ENCODE measurements around the gene SMARCAD1.

DNA sequence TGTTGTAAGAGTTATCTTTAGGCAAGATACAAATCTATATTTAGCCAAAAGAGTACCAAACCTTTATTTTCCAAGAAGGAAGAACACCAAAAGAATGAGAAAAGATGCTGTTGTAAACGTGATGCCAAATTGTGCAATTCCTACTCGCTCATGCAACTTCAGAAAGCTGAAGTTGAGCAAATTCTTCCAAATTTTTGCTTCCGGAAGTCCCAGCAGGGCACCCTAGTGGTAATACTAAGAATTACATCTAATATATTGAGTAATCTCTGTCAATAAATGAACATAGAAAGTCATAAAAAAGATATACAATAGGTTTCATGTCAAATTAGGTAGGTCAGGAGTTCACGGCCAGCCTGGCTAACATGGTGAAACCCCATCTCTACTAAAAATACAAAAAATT is 36.0 kb upstream of the SMARCAD1 start:
- TF ChIP-seq, protein P1, sequence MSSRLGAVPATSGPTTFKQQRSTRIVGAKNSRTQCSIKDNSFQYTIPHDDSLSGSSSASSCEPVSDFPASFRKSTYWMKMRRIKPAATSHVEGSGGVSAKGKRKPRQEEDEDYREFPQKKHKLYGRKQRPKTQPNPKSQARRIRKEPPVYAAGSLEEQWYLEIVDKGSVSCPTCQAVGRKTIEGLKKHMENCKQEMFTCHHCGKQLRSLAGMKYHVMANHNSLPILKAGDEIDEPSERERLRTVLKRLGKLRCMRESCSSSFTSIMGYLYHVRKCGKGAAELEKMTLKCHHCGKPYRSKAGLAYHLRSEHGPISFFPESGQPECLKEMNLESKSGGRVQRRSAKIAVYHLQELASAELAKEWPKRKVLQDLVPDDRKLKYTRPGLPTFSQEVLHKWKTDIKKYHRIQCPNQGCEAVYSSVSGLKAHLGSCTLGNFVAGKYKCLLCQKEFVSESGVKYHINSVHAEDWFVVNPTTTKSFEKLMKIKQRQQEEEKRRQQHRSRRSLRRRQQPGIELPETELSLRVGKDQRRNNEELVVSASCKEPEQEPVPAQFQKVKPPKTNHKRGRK (tag; IDR thresholded peaks at IDR 0.05) = no peak
- TF ChIP-seq ZNF655 (CRISPR knock-in tag; IDR thresholded peaks at IDR 0.05) (no peak), ZBTB8A (IDR thresholded peaks at IDR 0.05; ENCODE audit: partially characterized antibody) (no peak), SP1 (CRISPR knock-in tag; IDR thresholded peaks at IDR 0.05) (no peak), ZNF140 (CRISPR knock-in tag; IDR thresholded peaks at IDR 0.05) (no peak), ZFP1 (CRISPR knock-in tag; IDR thresholded peaks at IDR 0.05) (no peak), TBP (optimal IDR thresholded peaks at IDR 0.05; ENCODE audit: low read depth, low read length) (no peak), HDAC6 (IDR thresholded peaks at IDR 0.05; ENCODE audit: low read depth, low read length) (no peak)

Data from K562 (cell line).